Hepatocyte (in vitro differentiated cells): ENCODE data around the gene COX4I1.

ENCODE experiments used
- EZH2phosphoT487 ChIP-seq: fragments of 200-600 bp; sonication (generic); IDR thresholded peaks from one replicate; pipeline ENCODE4 v1.6.1; 2018; ENCODE audit warnings: antibody characterized with exemption, mild to moderate bottlenecking, low read depth, moderate library complexity; ENCODE audit not compliant: unreplicated experiment, severe bottlenecking
- TF ChIP-seq, protein P1 (sequence below): fragments of 200-600 bp; sonication (generic); IDR thresholded peaks from 2 replicates; pipeline ENCODE4 v1.5.1; 2016; ENCODE audit warnings: antibody characterized with exemption, mild to moderate bottlenecking; ENCODE audit not compliant: poor library complexity

DNA sequence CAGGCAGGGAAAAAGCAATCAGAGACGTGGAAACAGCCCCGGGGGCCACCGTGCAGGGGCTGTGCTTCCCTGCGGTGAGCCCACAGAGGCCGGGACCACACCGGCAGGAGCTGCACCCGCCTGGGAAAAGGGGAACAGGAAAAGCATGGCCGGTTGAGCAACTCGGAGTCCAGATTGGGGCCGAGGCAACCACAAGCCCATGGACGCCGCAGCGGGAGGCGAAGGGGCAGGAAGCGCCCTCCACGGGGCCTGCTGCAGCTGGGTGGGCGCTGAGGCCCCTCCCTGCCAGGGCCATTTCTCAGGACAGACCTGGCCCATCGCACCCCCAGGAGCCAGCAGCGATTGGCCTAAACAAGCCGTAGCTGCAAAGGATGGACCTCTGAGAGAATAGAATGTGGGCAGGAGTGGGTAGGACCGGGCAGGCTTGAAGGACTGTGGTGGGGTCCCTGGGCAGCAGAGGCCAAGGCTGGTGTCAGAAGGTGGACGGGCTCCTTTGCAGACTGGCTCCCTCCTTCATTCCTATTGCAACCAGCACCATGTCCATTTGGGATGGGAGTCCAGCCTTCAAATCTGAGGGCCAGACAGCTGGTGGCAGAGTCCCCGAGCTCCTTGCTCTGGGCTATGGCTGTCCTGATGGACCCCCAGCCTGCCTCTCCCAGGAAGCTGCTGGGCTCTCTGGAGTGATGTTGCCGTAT is 30.4 kb downstream of the COX4I1 start:
- TF ChIP-seq EZH2phosphoT487: no peak
- TF ChIP-seq, protein P1, sequence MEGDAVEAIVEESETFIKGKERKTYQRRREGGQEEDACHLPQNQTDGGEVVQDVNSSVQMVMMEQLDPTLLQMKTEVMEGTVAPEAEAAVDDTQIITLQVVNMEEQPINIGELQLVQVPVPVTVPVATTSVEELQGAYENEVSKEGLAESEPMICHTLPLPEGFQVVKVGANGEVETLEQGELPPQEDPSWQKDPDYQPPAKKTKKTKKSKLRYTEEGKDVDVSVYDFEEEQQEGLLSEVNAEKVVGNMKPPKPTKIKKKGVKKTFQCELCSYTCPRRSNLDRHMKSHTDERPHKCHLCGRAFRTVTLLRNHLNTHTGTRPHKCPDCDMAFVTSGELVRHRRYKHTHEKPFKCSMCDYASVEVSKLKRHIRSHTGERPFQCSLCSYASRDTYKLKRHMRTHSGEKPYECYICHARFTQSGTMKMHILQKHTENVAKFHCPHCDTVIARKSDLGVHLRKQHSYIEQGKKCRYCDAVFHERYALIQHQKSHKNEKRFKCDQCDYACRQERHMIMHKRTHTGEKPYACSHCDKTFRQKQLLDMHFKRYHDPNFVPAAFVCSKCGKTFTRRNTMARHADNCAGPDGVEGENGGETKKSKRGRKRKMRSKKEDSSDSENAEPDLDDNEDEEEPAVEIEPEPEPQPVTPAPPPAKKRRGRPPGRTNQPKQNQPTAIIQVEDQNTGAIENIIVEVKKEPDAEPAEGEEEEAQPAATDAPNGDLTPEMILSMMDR: no peak
